Esophagus squamous epithelium (tissue), 5 donors: Measurements from ENCODE around the gene PIAS4. TPM values are rescaled to one million over a fixed set of nuclear protein-coding genes. Genes with fewer than 3 reads are reported as not detected.

ENCODE experiments used
- DNase-seq: peaks from one replicate; lab custom pipeline; 2025; lab: John Stamatoyannopoulos, UW
- H3K27ac ChIP-seq, 4 donors: fragments of 200-600 bp; sonication (generic); one replicate each; pipeline ENCODE4 v1.5.1; 2016 to 2019; ENCODE audit warnings: mild to moderate bottlenecking in 1 of 4
- H3K27me3 ChIP-seq, 4 donors: fragments of 200-600 bp; sonication (generic); 1 replicate in 3 of 4; 2 replicates in 1 of 4; pipeline versions ENCODE4 v1.5.1 to v1.6.0; 2017 to 2021; ENCODE audit warnings: antibody characterized with exemption in 1 of 4
- H3K36me3 ChIP-seq, 3 donors: fragments of 200-600 bp; sonication (generic); one replicate each; pipeline ENCODE4 v1.5.1; 2016 to 2019
- H3K4me1 ChIP-seq, 3 donors: fragments of 200-600 bp; sonication (generic); one replicate each; pipeline ENCODE4 v1.5.1; 2017 to 2019
- H3K4me3 ChIP-seq, 4 donors: fragments of 200-600 bp; sonication (generic); 1 replicate in 3 of 4; 2 replicates in 1 of 4; pipeline ENCODE4 v1.5.1; 2016 to 2019; ENCODE audit warnings: mild to moderate bottlenecking in 2 of 4, moderate library complexity in 1 of 4
- H3K9me3 ChIP-seq, 3 donors: fragments of 200-600 bp; sonication (generic); one replicate each; pipeline ENCODE4 v1.5.1; 2016 to 2019
- POLR2A ChIP-seq, 4 donors: fragments of 450-650 bp; IDR thresholded peaks; one replicate each; pipeline ENCODE4 v1.6.1; 2017; ENCODE audit warnings: antibody characterized with exemption in 4 of 4, mild to moderate bottlenecking in 4 of 4, moderate library complexity in 3 of 4
- WGBS, 2 donors: methylation state at CpG; one replicate each; pipeline ENCODE4 v1.1.5; 2018; 5-methylcytosine and 5-hydroxymethylcytosine counted together
- intact Hi-C: fragments of 100-400 bp; cut with DNase I; formaldehyde crosslinking; loops from one replicate; pipeline ENCODE4 v1.15.0; 2022
- total RNA-seq, 4 donors: library from RNA; depleted of rRNA; stranded (reverse); fragments of >200 nt; gene quantifications; one replicate each; pipeline ENCODE4 v1.1.0, GENCODE V29; 2016
- TF ChIP-seq, protein P1 (sequence below), 6 experiments: fragments of 450-650 bp in 4 of 6; fragments of 200-600 bp in 2 of 6; sonication (generic) in 2 of 6; IDR thresholded peaks; one replicate each; pipeline ENCODE4 v1.5.1; 2016 to 2019; ENCODE audit warnings: antibody characterized with exemption in 6 of 6, mild to moderate bottlenecking in 4 of 6, moderate library complexity in 4 of 6
- donor health status: DM: yes; HTN: yes; CAD: no.

PIAS4 gene
- total RNA-seq, 4 donors from 2014 or later: 11.4 to 15.1 (median 13.0) TPM

DNA sequence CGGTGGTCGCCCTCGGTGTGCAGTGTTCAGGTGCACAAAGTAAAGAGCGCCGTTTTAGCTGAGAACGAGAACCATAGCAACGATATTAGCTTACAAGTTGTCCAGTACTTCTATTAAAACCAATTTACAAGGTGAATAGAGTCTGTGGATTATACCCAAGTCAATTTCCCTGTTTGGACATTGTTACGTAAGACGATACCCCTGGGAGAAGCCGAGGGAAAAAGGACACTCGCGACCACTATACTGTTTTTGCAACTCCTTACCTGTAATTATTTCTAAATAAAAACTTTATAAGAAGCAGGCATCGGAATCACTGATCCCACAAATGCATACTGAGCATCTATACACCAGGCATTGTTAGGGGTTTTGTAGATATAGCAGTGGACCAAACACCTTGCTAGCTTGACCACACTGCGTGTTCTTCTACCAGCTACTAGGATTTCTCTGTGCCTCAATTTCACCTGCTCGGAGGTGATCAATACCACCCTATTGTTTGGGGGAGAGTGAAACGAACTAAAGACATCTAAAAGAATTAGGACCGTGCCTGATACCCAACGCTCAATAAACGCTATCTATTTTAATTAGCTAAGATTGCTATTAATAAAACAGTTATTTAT is 21.8 kb upstream of the PIAS4 start:
- H3K4me3 ChIP-seq: peak overlapping the region; percentile 73 to 89 (median 87)
- 2 to 4% methylated on average over 13 to 19 of the region's 19 CpGs for WGBS, 2 donors
- H3K27me3 ChIP-seq: no peaks in the 10 kb centered on the region
- no peaks in the 10 kb centered on the region for H3K9me3 ChIP-seq
- H3K27ac ChIP-seq: peak overlapping the region; percentile 92 to 97 (median 96)
- H3K36me3 ChIP-seq: peaks cover 33 to 41% (median 36%) of the 10 kb centered on the region in 3 donors
- intact Hi-C loops: loop anchor here (10.0 kb wide), 1 partner anchor 149 kb away; no protein-coding TSS in a partner anchor
- no peak for DNase-seq
- peaks cover 35 to 80% (median 43%) of the 10 kb centered on the region in 3 donors for H3K4me1 ChIP-seq
- TF ChIP-seq, protein P1, sequence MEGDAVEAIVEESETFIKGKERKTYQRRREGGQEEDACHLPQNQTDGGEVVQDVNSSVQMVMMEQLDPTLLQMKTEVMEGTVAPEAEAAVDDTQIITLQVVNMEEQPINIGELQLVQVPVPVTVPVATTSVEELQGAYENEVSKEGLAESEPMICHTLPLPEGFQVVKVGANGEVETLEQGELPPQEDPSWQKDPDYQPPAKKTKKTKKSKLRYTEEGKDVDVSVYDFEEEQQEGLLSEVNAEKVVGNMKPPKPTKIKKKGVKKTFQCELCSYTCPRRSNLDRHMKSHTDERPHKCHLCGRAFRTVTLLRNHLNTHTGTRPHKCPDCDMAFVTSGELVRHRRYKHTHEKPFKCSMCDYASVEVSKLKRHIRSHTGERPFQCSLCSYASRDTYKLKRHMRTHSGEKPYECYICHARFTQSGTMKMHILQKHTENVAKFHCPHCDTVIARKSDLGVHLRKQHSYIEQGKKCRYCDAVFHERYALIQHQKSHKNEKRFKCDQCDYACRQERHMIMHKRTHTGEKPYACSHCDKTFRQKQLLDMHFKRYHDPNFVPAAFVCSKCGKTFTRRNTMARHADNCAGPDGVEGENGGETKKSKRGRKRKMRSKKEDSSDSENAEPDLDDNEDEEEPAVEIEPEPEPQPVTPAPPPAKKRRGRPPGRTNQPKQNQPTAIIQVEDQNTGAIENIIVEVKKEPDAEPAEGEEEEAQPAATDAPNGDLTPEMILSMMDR (IDR thresholded peaks at IDR 0.05): no peak
- TF ChIP-seq POLR2A (IDR thresholded peaks at IDR 0.05): no peak

DNA sequence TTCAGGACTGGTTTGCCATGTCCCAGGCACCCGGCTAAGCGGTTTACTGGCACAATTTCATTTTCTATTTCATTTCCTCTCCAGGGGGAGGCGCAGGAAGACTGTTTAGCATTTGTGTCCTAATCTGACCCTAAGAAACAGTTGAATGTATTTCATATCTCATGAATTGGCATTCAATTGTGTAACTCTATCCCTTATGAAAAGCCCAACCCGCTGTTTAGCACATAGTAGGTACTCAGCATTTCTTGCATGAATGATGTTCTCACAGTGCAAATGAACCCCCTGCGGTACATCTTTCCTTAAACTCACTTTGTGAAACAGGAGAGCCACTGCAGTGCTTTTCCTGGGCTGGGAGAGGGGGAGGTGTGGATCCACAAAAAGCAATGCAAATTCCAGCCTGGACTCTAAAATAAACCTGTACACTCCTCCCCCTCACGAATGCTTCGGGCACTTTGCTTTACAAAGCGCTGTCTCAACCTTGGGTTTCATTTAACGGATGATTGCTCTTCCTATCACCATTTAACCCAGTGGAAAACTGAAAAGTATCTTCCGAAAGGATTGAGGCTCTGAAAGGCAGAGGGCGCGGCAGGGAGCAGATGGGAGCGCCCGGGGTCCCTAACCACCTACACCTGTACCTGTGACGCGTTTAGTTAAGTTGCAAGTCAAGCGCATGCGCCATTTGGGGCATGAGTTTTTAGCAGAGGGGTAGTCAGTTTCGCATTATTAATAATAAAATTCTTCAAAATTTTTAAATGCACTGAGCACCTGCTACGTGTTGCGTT is 21.1 kb upstream of the PIAS4 start:
- Histone ChIP-seq H3K27ac (peak overlapping the region; percentile 92 to 97 (median 96)), H3K27me3 (no peaks in the 10 kb centered on the region), H3K4me3 (peak overlapping the region in 3 of 4 donors; percentile 86 to 89 (median 88)), H3K4me1 (peaks cover 35 to 73% (median 43%) of the 10 kb centered on the region in 3 donors), H3K36me3 (peaks cover 26 to 34% (median 29%) of the 10 kb centered on the region in 3 donors), H3K9me3 (no peaks in the 10 kb centered on the region)
- no peak for DNase-seq
- TF ChIP-seq, protein P1 (IDR thresholded peaks at IDR 0.05): peak; percentile 27 to 72 (median 63)
- TF ChIP-seq POLR2A (IDR thresholded peaks at IDR 0.05): no peak
- intact Hi-C loops: loop anchor here (10.0 kb wide), 1 partner anchor 148 kb away; no protein-coding TSS in a partner anchor
- 1 to 4% methylated on average over 21 of the region's 21 CpGs for WGBS, 2 donors

DNA sequence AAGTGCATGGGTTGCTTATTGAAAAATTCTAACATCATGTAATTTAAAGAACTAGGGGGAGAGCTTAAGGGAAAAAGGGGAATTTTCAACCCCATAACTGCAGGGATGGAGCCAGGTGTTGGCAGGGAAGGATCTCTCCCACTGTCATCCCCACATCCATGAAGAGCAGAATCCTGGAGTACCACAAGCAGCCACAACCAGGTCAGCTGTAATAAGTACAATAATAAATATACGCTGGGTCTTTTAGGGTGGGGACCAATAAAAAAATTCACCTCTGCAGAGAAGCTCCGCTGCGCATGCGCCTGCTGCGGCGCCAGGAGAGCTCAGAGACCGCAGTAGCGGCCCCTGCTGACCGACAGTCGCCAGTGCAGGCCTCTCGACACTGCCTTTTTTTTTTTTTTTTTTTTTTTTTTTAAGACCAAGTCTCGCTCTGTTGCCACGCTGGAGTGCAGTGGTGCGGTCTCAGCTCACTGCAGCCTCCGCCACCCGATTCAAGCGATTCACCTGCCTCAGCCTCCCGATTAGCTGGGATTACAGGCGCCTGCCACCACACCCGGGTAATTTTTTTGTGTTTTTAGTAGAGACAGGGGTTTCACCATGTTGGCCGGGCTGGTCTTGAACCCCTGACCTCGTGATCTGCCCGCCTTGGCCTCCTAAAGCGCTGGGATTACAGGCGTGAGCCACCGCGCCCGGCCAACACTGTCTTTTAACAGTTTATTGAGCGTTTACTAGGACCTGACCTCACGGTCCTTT is 19.7 kb upstream of the PIAS4 start:
- Histone ChIP-seq H3K27me3 (no peaks in the 10 kb centered on the region), H3K27ac (peak overlapping the region in 3 of 4 donors; percentile 55 to 70 (median 55)), H3K4me1 (peaks cover 32 to 60% (median 38%) of the 10 kb centered on the region in 3 donors), H3K4me3 (peak overlapping the region in 3 of 4 donors; percentile 86 to 89 (median 88)), H3K36me3 (peaks cover 12 to 21% (median 16%) of the 10 kb centered on the region in 3 donors), H3K9me3 (no peaks in the 10 kb centered on the region)
- intact Hi-C loops: loop anchor here (10.0 kb wide), 1 partner anchor 147 kb away; no protein-coding TSS in a partner anchor
- 1 to 14% methylated on average over 19 to 20 of the region's 30 CpGs for WGBS, 2 donors
- TF ChIP-seq, protein P1 (IDR thresholded peaks at IDR 0.05): peak; percentile 80 to 94 (median 86)
- TF ChIP-seq POLR2A (IDR thresholded peaks at IDR 0.05): no peak
- DNase-seq: no peak

GRCh38 chr19:3990815-3991117 is 16.8 kb upstream of the PIAS4 start:
- DNase-seq: no peak
- intact Hi-C loops: no loop called here
- peaks cover 14 to 37% (median 19%) of the 10 kb centered on the region in 3 donors for H3K4me1 ChIP-seq
- TF ChIP-seq POLR2A (IDR thresholded peaks at IDR 0.05): no peak
- TF ChIP-seq, protein P1 (IDR thresholded peaks at IDR 0.05): no peak
- H3K27me3 ChIP-seq: no peaks in the 10 kb centered on the region
- no peaks in the 10 kb centered on the region for H3K36me3 ChIP-seq
- H3K9me3 ChIP-seq: no peaks in the 10 kb centered on the region
- H3K27ac ChIP-seq: no peak overlapping the region
- H3K4me3 ChIP-seq: no peak overlapping the region
- WGBS, 2 donors: 70 to 81% methylated on average over 3 of the region's 3 CpGs
